Upper lobe of left lung (tissue), 6 donors: ENCODE results near the gene FOLR2. TPM values are rescaled to one million over a fixed set of nuclear protein-coding genes. Genes with fewer than 3 reads are reported as not detected.
"Not testable (repeated sequence)": the region's sequence is repeated elsewhere in the genome, so short reads cannot be mapped to it uniquely, and the experiment has no call there.

Experiments used
- ATAC-seq, 2 donors: fragments of 200-7000 bp; cut with Tn5 transposase; one replicate each; pipeline ENCODE4 v1.9.1; 2022; ENCODE audit warnings: mild to moderate bottlenecking in 2 of 2, moderate library complexity in 2 of 2; ENCODE audit not compliant: low FRiP score in 2 of 2
- DNase-seq, 2 donors: peaks; one replicate each; pipeline ENCODE4 v3.0.0-alpha.2; 2019 to 2020
- H3K27ac ChIP-seq, 4 donors: fragments of 200-600 bp; sonication (generic); one replicate each; pipeline ENCODE4 v1.5.1; 2016 to 2019
- H3K27me3 ChIP-seq, 4 donors: fragments of 200-600 bp; sonication (generic); one replicate each; pipeline ENCODE4 v1.5.1; 2017 to 2019
- H3K36me3 ChIP-seq, 4 donors: fragments of 200-600 bp; sonication (generic); one replicate each; pipeline ENCODE4 v1.5.1; 2016 to 2019
- H3K4me1 ChIP-seq, 4 donors: fragments of 200-600 bp; sonication (generic); one replicate each; pipeline ENCODE4 v1.5.1; 2018 to 2019
- H3K4me3 ChIP-seq, 4 donors: fragments of 200-600 bp; sonication (generic); one replicate each; pipeline ENCODE4 v1.5.1; 2017 to 2019; ENCODE audit warnings: mild to moderate bottlenecking in 2 of 4, moderate library complexity in 1 of 4
- H3K9me3 ChIP-seq, 4 donors: fragments of 200-600 bp; sonication (generic); one replicate each; pipeline ENCODE4 v1.5.1; 2018 to 2019
- CTCF ChIP-seq, 6 experiments: fragments of 450-650 bp in 4 of 6; fragments of 200-600 bp in 2 of 6; sonication (generic) in 2 of 6; IDR thresholded peaks; one replicate each; pipeline ENCODE4 v1.5.1; 2016 to 2019; ENCODE audit warnings: antibody characterized with exemption in 6 of 6
- EP300 ChIP-seq, 4 donors: sonication (generic); formaldehyde crosslinking; IDR thresholded peaks; one replicate each; pipeline ENCODE4 v1.5.1; 2017; ENCODE audit warnings: antibody characterized with exemption in 4 of 4, control low read depth in 2 of 4
- POLR2A ChIP-seq, 4 donors: fragments of 450-650 bp; IDR thresholded peaks; one replicate each; pipeline ENCODE4 v1.5.1; 2016 to 2017; ENCODE audit warnings: antibody characterized with exemption in 4 of 4, mild to moderate bottlenecking in 2 of 4
- POLR2AphosphoS5 ChIP-seq, 2 donors: sonication (generic); formaldehyde crosslinking; IDR thresholded peaks; one replicate each; pipeline ENCODE4 v1.5.1; 2017; ENCODE audit warnings: antibody characterized with exemption in 2 of 2
- WGBS, 2 donors: methylation state at CpG; one replicate each; pipeline ENCODE4 v1.1.5; 2017 to 2018; 5-methylcytosine and 5-hydroxymethylcytosine counted together
- total RNA-seq, 6 donors: library from RNA; depleted of rRNA in 4 of 6; stranded (reverse); fragments of >200 nt in 4 of 6; gene quantifications; one replicate each; pipeline versions ENCODE4 v1.1.0 to v1.2.1, GENCODE V29; 2016 to 2021
- donor health status: DM: no; HTN: no; CAD: no; lungs with moderate emphysema.
- donor health status: DM: no; HTN: yes; CAD: no; lungs with severe emphysema.

Gene FOLR2
- total RNA-seq, 6 donors from 2014 or later, result 4.8 to 28.7 (median 12.8) TPM

- no peaks in the 10 kb centered on the region for H3K36me3 ChIP-seq
- ATAC-seq (no peak), DNase-seq (no peak)
- no peak overlapping the region for H3K27ac ChIP-seq
- H3K4me1 ChIP-seq, result no peaks in the 10 kb centered on the region
- WGBS, 2 donors, result 65 to 75% methylated on average over 5 of the region's 5 CpGs
- TF ChIP-seq POLR2A (IDR thresholded peaks at IDR 0.05) (no peak), CTCF (IDR thresholded peaks at IDR 0.05) (no peak), EP300 (IDR thresholded peaks at IDR 0.05) (no peak), POLR2AphosphoS5 (IDR thresholded peaks at IDR 0.05) (no peak)
- no peaks in the 10 kb centered on the region for H3K27me3 ChIP-seq
- H3K9me3 ChIP-seq, result no peaks in the 10 kb centered on the region
- no peak overlapping the region for H3K4me3 ChIP-seq
Observed at GRCh38 chr11:72260574-72260973, 44.0 kb downstream of the FOLR2 start.

- TF ChIP-seq POLR2A (IDR thresholded peaks at IDR 0.05), result no peak
- TF ChIP-seq EP300 (IDR thresholded peaks at IDR 0.05), result no peak
- TF ChIP-seq POLR2AphosphoS5 (IDR thresholded peaks at IDR 0.05), result no peak
- no peak for TF ChIP-seq CTCF (IDR thresholded peaks at IDR 0.05)
- 60 to 67% methylated on average over 4 of the region's 4 CpGs for WGBS, 2 donors
- DNase-seq (no peak), ATAC-seq (no peak)
- Histone ChIP-seq H3K9me3 (no peaks in the 10 kb centered on the region), H3K4me3 (no peak overlapping the region), H3K27me3 (no peaks in the 10 kb centered on the region), H3K4me1 (no peaks in the 10 kb centered on the region), H3K27ac (no peak overlapping the region), H3K36me3 (no peaks in the 10 kb centered on the region)
Observed at GRCh38 chr11:72263361-72263760, 46.8 kb downstream of the FOLR2 start.

- TF ChIP-seq POLR2AphosphoS5 (IDR thresholded peaks at IDR 0.05) (no peak), EP300 (IDR thresholded peaks at IDR 0.05) (no peak), POLR2A (IDR thresholded peaks at IDR 0.05) (no peak), CTCF (IDR thresholded peaks at IDR 0.05) (no peak)
- no peaks in the 10 kb centered on the region for H3K9me3 ChIP-seq
- no peaks in the 10 kb centered on the region for H3K27me3 ChIP-seq
- H3K36me3 ChIP-seq, result no peaks in the 10 kb centered on the region
- H3K27ac ChIP-seq, result no peak overlapping the region
- ATAC-seq (no peak), DNase-seq (no peak)
- no peak overlapping the region for H3K4me3 ChIP-seq
- no peaks in the 10 kb centered on the region for H3K4me1 ChIP-seq
Observed at GRCh38 chr11:72265951-72266350, 49.4 kb downstream of the FOLR2 start.

GRCh38 chr11:72266960-72267359, 50.4 kb downstream of the FOLR2 start:
- not testable (repeated sequence) for H3K27me3 ChIP-seq, H3K4me3 ChIP-seq, DNase-seq, H3K9me3 ChIP-seq, H3K4me1 ChIP-seq, H3K27ac ChIP-seq, H3K36me3 ChIP-seq, ATAC-seq
- 49 to 60% methylated on average over 5 of the region's 5 CpGs for WGBS, 2 donors

- ATAC-seq (no peak), DNase-seq (no peak)
- no peak overlapping the region for H3K27ac ChIP-seq
- no peaks in the 10 kb centered on the region for H3K9me3 ChIP-seq
- no peaks in the 10 kb centered on the region for H3K27me3 ChIP-seq
- H3K4me1 ChIP-seq, result no peaks in the 10 kb centered on the region
- WGBS, 2 donors, result 85 to 88% methylated on average over 2 of the region's 2 CpGs
- no peak overlapping the region for H3K4me3 ChIP-seq
- no peak for TF ChIP-seq EP300 (IDR thresholded peaks at IDR 0.05)
- TF ChIP-seq CTCF (IDR thresholded peaks at IDR 0.05), result no peak
- TF ChIP-seq POLR2A (IDR thresholded peaks at IDR 0.05), result no peak
- no peak for TF ChIP-seq POLR2AphosphoS5 (IDR thresholded peaks at IDR 0.05)
- H3K36me3 ChIP-seq, result no peaks in the 10 kb centered on the region
Observed at GRCh38 chr11:72267956-72268617, 51.5 kb downstream of the FOLR2 start.

Other genes with a start within 250 kb of the FOLR2 start
- gene IL18BP, start 217.9 kb upstream of the FOLR2 start, total RNA-seq, result 10 to 100 TPM in 4 of 6 donors, 1 to 10 TPM in 2; 4.6 to 45.1 (median 16.9) TPM
- gene NUMA1, start 136.3 kb upstream of the FOLR2 start, total RNA-seq, result 100 to 1,000 TPM; 185 to 666 (median 241) TPM
- 10 to 100 TPM in 3 of 6 donors, 1 to 10 TPM in 3; 5.3 to 19.2 (median 10.3) TPM for gene LRRC51, start 135.9 kb upstream of the FOLR2 start, total RNA-seq
- gene LAMTOR1, start 113.5 kb upstream of the FOLR2 start, total RNA-seq, result 100 to 1,000 TPM in 4 of 6 donors, 10 to 100 TPM in 2; 86.0 to 162 (median 114) TPM
- gene TOMT, start 110.9 kb upstream of the FOLR2 start, total RNA-seq, result under 1 TPM in 1 of 6 donors, not detected in 5; 0.30 TPM
- gene ANAPC15, start 104.1 kb upstream of the FOLR2 start, total RNA-seq, result 10 to 100 TPM; 12.8 to 39.1 (median 29.5) TPM
- 10 to 100 TPM in 2 of 6 donors, 1 to 10 TPM in 2, not detected in 2; 1.4 to 69.7 (median 9.5) TPM for gene FOLR3, start 81.1 kb upstream of the FOLR2 start, total RNA-seq
- gene FOLR1, start 24.7 kb upstream of the FOLR2 start, total RNA-seq, result 100 to 1,000 TPM; 132 to 523 (median 171) TPM
- gene INPPL1, start 8.0 kb downstream of the FOLR2 start, total RNA-seq, result 100 to 1,000 TPM in 4 of 6 donors, 10 to 100 TPM in 2; 84.0 to 383 (median 180) TPM
- not detected for gene PHOX2A, start 27.4 kb downstream of the FOLR2 start, total RNA-seq
- 10 to 100 TPM; 18.9 to 31.4 (median 26.8) TPM for gene CLPB, start 217.7 kb downstream of the FOLR2 start, total RNA-seq